DMS 273 treated with DMSO at 0.1 percent for 48 hours (cell line): Measurements from ENCODE around the gene PINK1.

Experiments
- DNase-seq: peaks from one replicate; lab custom pipeline; 2025; lab: John Stamatoyannopoulos, UW

Gene PINK1

GRCh38 chr1:20681999-20682398, 48.7 kb downstream of the PINK1 start:
- DNase-seq, result no peak

- DNase-seq, result no peak
Observed at GRCh38 chr1:20682571-20683236, 49.4 kb downstream of the PINK1 start.

GRCh38 chr1:20683614-20684013, 50.4 kb downstream of the PINK1 start:
- DNase-seq, result no peak

- no peak for DNase-seq
Observed at GRCh38 chr1:20684050-20684620, 50.9 kb downstream of the PINK1 start.

- no peak for DNase-seq
Observed at GRCh38 chr1:20684651-20685050, 51.4 kb downstream of the PINK1 start.

GRCh38 chr1:20685099-20685662, 51.9 kb downstream of the PINK1 start:
- DNase-seq, result no peak

- no peak for DNase-seq
Observed at GRCh38 chr1:20685741-20686140, 52.5 kb downstream of the PINK1 start.

- no peak for DNase-seq
Observed at GRCh38 chr1:20686883-20687725, 53.8 kb downstream of the PINK1 start.

GRCh38 chr1:20689645-20690056, 56.4 kb downstream of the PINK1 start:
- DNase-seq, result no peak

GRCh38 chr1:20691872-20692271, 58.6 kb downstream of the PINK1 start:
- no peak for DNase-seq

GRCh38 chr1:20693623-20694022, 60.4 kb downstream of the PINK1 start:
- DNase-seq, result no peak

- DNase-seq, result no peak
Observed at GRCh38 chr1:20695515-20695914, 62.3 kb downstream of the PINK1 start.

- DNase-seq, result peak; percentile 87
Observed at GRCh38 chr1:20696397-20697333, 63.4 kb downstream of the PINK1 start.

- DNase-seq, result no peak
Observed at GRCh38 chr1:20697563-20697962, 64.3 kb downstream of the PINK1 start.

- DNase-seq, result no peak
Observed at GRCh38 chr1:20698195-20698910, 65.1 kb downstream of the PINK1 start.

- no peak for DNase-seq
Observed at GRCh38 chr1:20699558-20699957, 66.3 kb downstream of the PINK1 start.

GRCh38 chr1:20700636-20701215, 67.5 kb downstream of the PINK1 start:
- no peak for DNase-seq
